HG03354 (cell line): ENCODE data around the gene RBP5.

Experiments used
- ATAC-seq: cut with Tn5 transposase; IDR thresholded peaks from one replicate; pipeline ENCODE4 v1.9.1; 2021; ENCODE audit warnings: mild to moderate bottlenecking; ENCODE audit not compliant: unreplicated experiment, poor library complexity, severe bottlenecking

The RBP5 gene

GRCh38 chr12:7128681-7129286 is at the start of gene RBP5:
Gene RBP5 (minus strand): TSS chr12:7128889. CDS start chr12:7128775, 114 bp downstream.
- no peak for ATAC-seq

- no peak for ATAC-seq
Measured at GRCh38 chr12:7178481-7178880, 49.8 kb upstream of the RBP5 start.

- ATAC-seq: no peak
Measured at GRCh38 chr12:7176595-7176994, 47.9 kb upstream of the RBP5 start.

- ATAC-seq: no peak
Measured at GRCh38 chr12:7175493-7175892, 46.8 kb upstream of the RBP5 start.

- no peak for ATAC-seq
Measured at GRCh38 chr12:7171854-7172253, 43.2 kb upstream of the RBP5 start.

- ATAC-seq: no peak
Measured at GRCh38 chr12:7169951-7170350, 41.3 kb upstream of the RBP5 start.

- ATAC-seq: no peak
Measured at GRCh38 chr12:7162691-7163114, 34.0 kb upstream of the RBP5 start.

- no peak for ATAC-seq
Measured at GRCh38 chr12:7161811-7162210, 33.1 kb upstream of the RBP5 start.

- no peak for ATAC-seq
Measured at GRCh38 chr12:7161327-7161726, 32.6 kb upstream of the RBP5 start.

- no peak for ATAC-seq
Measured at GRCh38 chr12:7160183-7160582, 31.5 kb upstream of the RBP5 start.

- ATAC-seq: no peak
Measured at GRCh38 chr12:7158781-7159609, 30.3 kb upstream of the RBP5 start.

GRCh38 chr12:7157391-7157790 is 28.7 kb upstream of the RBP5 start:
- ATAC-seq: no peak

- no peak for ATAC-seq
Measured at GRCh38 chr12:7156259-7157197, 27.8 kb upstream of the RBP5 start.

- ATAC-seq: no peak
Measured at GRCh38 chr12:7155471-7156034, 26.9 kb upstream of the RBP5 start.

- ATAC-seq: no peak
Measured at GRCh38 chr12:7154901-7155470, 26.3 kb upstream of the RBP5 start.

- no peak for ATAC-seq
Measured at GRCh38 chr12:7154042-7154441, 25.4 kb upstream of the RBP5 start.

GRCh38 chr12:7152818-7153217 is 24.1 kb upstream of the RBP5 start:
- no peak for ATAC-seq

GRCh38 chr12:7151532-7151931 is 22.8 kb upstream of the RBP5 start:
- no peak for ATAC-seq

- no peak for ATAC-seq
Measured at GRCh38 chr12:7150841-7151240, 22.2 kb upstream of the RBP5 start.

GRCh38 chr12:7150356-7150755 is 21.7 kb upstream of the RBP5 start:
- ATAC-seq: no peak
